Kidney glomerular epithelial cell (primary cell): ENCODE data around the gene ANO6.
"Not testable (repeated sequence)": the region's sequence is repeated elsewhere in the genome, so short reads cannot be mapped to it uniquely, and the experiment has no call there.

ENCODE experiments used
- DNase-seq: peaks from one replicate; lab custom pipeline; 2025; lab: John Stamatoyannopoulos, UW

Gene ANO6

DNA sequence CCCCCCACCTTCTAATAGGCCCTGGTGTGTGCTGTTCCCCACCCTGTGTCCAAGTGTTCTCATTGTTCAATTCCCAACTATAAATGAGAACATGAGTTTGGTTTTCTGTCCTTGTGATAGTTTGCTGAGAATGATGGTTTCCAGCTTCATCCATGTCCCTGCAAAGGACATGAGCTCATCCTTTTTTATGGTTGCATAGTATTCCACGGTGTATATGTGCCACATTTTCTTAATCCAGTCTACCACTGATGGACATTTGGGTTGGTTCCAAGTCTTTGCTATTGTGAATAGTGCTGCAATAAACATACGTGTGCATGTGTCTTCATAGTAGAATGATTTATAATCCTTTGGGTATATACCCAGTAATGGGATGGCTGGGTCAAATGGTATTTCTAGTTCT is 20.5 kb downstream of the ANO6 start:
- not testable (repeated sequence) for DNase-seq

DNA sequence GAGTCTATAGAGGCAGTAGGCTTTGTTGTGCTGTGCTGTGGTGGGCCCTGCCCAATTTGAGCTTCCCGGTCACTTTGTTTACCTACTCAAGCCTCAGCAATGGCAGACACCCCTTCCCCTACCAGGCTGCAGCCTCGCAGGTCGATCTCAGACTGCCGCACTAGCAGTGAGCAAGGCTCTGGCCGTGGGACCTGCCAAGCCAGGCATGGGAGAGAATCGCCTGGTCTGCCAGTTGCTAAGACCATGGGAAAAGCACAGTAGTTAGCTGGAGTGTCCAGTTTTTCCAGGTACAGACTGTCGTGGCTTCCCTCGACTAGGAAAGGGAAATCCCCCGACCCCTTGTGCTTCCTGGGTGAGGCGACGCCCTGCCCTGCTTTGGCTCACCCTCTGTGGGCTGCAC is 26.3 kb downstream of the ANO6 start:
- no peak for DNase-seq

DNA sequence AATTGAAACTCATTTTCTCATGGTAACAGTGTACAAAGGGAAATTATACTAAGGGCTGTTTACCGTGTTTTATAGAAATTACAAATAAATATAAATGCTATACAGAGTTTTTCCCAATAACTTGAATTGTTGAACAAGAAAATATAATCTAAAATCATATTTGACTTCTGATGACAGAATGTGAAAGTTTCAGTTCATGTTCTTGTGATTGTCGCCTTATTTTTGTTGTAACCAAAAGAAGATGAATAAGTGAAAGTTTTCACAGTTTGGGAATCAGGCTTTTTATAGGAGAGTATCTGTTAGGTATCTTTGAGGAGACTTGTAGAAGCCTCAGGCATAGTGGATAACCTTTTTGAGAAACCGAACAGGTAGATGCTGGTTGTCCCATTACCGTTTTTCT is 28.1 kb downstream of the ANO6 start:
- no peak for DNase-seq

DNA sequence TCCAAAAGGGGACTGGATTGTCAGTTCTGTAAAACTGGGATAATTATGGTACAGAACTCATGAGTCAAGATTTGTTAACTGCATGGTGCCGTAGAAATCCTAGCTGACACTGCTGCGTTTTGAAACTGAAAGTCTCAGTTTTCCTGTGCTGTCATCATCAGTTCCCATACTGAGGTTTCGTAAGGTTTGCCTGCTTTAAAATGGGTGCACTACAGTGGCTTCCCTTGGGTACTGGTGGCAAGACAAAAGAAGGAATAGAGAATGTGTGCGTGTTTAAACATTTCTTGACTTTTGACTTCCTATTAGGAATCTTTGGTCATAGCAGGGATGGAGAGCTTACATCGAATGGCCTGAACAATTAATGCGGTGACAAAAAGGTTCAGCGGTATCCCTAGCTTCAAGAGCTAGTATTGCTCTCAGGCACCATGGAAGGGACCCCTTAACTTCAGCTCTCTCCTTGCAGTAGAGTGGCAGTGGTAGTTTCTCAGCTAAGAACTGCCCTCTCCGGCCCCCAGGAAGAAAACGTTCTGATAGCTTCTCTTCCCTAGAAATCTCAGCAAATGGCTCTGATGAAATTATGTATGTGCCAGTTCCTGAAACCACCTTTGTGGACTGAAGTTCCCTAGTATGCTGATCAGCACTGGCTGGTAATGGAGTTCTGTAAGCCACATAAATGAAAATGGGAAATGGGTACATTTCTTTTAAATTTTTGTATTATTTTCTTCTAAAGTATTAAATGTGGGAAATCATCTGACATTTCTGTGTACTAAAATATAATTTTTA is 28.9 kb downstream of the ANO6 start:
- no peak for DNase-seq

DNA sequence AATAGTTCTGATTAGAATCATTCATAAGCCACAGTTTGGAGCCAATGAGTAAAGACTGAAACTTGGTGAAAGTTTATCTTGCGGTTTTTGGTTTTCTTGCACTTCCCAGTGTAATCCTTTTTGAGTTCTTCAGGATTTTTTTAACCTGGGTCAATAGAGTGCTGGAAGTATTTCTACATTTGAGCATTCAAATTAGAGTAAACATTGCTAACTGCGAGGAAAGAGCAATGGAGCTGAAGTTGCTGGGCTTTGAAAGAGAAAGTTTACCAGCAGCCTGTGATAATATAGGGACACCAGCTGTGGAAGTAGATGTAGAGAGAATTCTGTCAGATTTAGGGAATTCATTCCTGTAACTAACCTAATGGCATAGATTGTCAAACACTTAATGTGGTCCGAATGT is 30.3 kb downstream of the ANO6 start:
- DNase-seq: no peak

DNA sequence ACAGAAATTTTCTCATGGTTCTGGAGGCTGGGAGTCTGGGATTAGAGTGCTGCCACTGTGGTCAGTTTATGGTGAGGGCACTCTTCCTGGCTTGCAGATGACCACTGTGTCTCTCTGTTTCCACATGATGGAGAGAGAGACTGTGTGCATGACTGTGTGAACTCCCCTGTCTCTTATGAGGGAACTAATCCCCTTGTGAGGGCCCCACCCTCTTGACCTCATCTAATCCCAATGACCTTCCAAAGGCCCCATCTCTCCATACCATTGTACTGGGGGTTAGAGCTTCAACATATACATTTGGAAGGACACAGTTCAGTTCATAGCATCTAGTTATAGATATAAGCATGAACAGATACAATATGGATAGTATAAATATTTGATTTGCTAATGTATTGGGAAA is 31.7 kb downstream of the ANO6 start:
- no peak for DNase-seq

DNA sequence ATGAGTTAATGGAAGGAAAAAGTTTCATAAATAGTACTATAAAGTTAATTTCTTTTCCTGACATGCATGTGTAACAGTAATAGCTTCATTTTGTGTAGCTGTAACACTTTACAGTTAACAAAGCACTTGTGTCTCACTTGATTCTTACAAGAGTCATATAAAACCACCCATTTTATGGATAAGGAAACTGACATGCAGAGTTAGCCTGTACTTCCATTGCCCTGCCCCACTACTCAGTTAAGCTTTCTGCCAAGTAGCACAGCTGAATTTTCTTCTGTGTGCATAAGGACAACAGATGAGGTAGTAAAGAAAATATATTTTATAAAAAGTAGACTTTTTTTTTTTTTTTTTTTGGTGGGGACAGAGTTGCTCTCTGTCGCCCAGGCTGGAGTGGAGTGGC is 32.2 kb downstream of the ANO6 start:
- DNase-seq: no peak

DNA sequence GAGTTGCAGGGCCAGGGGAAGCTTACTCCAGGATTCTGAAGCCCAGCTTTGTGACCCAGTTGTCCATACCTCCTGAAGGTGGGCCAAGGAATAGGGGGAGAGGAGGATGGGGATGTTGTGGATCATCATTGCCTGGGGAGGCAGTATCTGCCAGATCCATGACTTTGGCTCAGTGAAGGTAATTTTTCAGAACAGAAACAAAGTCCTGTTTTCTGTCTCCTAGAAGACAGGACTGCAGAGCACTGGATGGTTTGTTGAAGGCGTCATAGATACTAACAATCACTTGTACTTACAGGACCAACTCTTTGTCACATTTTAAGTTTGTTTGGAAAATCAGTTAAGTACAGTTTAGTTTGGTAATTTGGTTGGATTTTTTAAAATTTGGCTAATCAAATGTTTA is 38.4 kb downstream of the ANO6 start:
- DNase-seq: no peak

DNA sequence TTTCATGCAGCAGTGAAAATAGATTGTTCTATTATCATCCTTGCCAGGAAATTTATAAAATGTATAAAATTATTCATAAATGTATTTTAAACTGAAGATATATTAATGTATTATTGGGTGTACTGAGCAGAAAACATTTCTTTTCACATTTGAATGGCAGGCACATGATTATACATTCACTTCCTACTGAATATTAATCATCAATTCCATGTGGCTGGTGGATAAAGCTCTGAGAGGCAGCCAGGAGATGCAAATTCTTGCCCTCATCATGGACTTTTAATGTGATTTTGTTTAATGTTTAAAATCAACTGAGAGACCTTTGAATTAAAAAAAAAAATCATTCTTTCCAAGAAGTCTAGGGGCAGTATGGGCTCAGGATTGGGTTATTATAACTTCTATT is 40.8 kb downstream of the ANO6 start:
- DNase-seq: no peak

DNA sequence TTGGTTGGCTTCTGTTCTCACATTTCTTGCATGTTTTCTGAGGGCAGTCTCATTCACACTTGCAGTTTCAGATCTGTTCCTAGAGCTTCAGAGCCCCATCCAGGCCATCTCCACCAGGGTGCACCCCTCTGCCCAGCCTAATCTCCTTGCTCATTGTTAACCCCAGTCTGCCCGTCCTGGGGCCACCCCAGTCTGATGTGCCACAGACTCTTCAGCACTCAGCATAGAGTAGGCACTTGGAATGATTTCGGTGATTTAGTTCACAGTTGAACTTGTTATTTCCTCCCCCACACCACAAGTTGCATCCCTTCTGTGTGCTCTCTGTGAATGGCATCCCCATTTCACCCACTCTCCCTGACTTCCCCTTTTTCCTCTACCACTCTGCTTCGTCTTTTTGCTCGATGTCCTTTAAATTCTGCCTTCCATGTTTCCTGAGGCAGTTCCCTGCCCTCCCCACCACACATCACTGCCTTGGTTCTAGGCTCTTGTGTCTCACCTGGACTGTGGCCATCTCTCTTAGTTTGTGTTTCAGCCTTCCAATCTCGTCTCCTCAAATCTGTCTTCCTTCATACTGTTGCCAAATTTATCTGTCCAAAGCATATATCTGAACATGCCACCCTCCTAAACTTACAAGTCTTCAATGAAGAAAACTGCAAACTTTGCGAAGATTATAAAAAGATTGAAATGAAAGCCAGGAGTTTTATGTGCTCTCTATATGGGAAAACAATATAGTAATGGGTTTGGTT is 41.5 kb downstream of the ANO6 start:
- no peak for DNase-seq

DNA sequence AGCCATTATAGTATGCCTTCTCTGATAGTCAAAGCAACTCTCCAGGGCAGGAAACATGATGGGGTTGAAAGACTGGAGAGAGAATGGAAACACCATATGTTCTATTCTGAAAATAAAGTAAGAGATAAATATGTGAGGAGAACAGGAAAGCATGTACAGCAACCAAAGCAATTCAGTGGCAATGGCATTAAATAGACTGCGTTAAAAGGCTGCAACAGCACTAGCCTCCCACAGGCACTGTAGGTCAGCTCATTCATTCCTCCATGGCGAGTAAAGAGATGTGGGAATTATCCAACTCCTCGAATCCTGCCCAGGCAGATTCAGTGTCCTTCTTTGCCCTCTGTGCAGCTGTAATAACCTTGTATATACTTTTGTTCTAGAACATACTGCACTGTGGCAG is 43.8 kb downstream of the ANO6 start:
- DNase-seq: no peak

DNA sequence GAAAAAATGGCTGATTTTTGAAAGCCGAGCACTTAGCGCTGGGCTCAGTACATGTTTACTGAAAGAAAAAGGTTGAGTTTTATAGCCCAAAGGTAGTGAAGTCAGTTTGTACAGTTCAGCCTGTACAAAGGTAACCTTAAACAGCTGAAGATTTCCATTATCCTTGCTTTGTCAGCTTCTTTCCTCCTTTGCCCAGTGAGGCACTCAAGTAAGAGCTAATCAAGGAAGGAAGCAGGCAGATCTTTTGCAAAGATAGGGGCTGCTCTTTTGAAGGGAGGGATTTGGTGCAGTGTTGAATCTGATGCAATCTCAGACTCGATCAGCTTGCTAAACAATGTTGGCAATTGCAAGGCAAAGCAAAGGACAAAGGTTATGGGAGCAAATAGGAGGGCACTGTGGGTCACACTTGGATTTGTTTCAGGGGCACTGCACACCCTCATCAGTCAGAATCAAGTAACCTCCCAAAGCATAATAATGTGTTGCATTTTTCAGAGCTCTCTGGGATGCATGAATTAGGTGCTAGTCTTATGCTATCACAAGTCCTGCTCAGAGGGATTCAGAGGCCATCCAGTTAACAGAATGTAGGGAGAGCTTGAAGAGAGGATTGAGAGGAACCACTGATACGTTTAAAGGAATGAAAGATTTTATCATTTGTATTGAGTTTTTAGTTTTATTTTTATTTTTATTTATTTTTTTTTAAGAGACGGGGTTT is 44.4 kb downstream of the ANO6 start:
- DNase-seq: no peak

DNA sequence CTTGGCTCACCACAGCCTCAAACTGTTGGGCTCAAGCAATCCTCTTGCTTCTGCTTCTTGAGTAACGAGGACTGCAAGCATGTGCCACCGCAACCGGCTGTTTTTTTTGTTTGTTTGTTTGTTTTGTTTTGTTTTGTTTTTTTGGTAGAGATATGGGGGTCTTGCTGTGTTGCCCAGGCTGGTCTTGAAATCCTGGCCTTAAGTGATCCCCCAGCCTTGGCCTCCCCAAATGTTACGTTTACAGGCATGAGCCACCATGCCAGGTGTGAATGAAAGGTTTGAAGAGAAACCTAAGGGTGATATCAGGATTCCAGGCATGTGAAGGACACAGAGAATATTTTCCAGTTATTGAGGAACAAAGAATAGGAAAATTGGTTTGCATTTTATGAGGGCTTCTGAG is 45.0 kb downstream of the ANO6 start:
- no peak for DNase-seq

DNA sequence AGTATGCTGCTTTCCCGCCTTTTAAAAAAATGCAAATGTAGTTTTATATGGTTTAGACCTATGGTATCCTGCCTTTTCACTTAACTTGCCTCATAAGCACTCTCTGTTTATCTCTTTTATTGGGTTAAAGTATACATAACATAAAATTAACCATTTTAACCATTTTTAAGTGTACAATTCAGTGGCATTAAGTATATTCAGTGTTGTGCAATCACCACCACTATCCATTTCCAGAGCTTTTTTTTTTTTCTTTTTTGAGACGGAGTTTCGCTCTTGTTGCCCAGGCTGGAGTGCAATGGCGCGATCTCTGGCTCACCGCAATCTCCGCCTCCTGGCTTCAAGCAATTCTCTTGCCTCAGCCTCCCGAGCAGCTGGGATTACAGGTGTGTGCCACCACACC is 46.3 kb downstream of the ANO6 start:
- not testable (repeated sequence) for DNase-seq

DNA sequence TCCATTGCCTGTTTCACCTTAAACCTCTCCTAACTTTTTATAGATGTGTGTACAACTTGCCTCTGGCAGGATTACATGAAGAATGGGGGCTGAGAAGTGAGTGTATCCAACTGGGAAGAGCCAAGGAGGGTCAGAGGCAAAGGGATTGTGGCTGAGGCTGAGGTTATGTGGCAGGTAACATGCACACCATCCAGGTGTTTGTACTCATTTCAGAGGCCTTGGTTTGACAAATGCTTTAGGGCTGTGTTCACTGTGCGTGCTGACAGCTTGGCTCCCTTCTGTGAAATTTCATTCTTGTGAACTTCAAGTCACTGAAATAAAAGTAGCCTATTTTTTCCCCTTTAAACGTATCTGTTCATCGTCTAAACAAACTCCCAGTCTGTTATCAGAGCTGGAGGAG is 47.7 kb downstream of the ANO6 start:
- DNase-seq: no peak

DNA sequence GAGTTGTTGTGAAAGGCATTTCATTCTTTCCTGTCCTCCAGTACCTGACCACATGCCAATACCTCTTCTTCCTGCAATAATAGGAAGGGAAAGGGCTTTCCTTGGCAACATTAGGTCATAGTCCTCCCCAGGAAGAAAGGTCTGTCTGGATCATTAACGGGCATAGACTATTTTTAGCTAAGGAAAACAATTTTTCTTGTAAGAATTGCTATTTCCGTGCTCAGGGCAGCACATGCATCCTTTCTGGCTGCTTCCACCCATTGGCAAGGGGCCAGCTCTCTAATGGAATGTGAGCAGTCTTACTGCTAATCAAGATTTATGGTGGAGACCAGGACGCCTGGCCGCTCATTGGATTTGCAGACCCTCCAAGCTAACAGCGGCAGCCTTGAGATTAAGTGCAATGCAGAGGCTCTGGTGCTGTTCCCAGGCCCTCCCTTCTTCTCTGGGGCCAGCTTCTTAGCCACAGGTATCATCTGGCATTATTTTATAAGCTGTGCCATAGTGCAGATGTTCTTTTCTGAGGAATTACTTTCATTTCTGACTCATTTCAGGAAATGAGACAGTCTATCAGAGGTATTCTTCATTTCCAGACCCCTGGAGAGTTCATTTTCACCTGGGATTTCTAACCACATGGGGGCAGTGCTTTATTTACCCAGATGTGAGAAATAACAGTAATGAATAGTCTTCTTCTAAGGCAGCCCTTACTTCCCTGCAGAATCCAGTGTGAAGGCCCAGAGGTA is 52.9 kb downstream of the ANO6 start:
- DNase-seq: peak; percentile 95

DNA sequence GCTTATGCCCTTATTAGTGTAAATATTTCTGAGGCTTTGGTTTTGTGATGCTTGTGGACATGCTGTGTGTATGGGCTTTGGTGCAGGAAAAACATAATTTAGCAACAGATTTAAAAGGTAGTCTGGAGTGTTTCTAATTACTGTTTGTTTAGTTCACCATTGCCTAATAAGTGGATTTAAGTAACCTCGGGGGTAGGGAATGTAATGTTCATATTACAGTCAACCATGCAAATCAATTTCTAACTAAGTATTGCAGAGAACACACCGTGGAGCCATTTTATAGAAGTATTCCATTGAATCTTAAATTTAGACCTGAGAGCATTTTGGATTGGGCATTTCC is 53.5 kb downstream of the ANO6 start:
- DNase-seq: no peak

DNA sequence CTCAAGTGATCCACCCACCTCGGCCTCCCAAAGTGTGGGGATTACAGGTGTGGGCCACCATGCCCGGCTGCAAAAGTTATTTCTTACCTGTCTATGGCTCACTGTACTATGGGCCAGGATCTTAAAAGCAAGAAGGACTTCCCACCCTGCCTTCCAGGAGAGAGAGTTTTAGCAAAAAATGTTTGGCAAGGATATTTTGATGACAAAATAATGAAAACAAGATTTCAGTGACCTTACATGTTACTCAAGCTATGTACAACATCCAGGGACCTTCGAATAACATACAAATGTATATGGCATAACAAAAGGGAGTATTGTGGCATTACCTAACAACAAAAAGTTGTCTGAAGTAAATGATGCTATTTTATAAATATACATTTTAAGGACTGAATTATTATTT is 55.1 kb downstream of the ANO6 start:
- DNase-seq: no peak

DNA sequence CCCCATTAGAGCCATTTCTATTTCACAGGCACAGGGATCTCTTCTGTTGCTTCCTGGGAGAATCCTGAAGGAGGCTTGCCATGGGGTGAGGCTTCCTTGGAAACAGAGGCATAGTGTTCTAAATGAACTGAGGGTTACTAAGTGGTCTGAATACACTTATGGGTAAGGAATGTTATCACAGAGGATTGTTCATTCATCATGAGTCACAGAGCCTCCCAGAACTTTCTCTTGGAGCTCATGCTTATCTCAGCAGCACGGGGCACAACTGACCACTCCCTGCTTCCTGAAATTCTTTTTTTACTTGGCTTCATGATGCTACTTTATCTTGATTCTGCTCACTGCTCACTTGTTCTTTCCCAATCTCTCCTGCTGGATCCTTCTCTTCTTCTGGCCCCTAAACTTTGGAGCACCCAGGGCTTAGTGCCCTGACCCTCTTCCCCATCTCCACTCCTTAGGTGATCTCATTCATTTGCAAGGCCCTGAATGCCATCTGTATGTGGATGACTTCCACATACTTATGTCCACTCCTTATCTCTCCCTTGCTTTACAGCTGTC is 57.9 kb downstream of the ANO6 start:
- DNase-seq: peak; percentile 92

DNA sequence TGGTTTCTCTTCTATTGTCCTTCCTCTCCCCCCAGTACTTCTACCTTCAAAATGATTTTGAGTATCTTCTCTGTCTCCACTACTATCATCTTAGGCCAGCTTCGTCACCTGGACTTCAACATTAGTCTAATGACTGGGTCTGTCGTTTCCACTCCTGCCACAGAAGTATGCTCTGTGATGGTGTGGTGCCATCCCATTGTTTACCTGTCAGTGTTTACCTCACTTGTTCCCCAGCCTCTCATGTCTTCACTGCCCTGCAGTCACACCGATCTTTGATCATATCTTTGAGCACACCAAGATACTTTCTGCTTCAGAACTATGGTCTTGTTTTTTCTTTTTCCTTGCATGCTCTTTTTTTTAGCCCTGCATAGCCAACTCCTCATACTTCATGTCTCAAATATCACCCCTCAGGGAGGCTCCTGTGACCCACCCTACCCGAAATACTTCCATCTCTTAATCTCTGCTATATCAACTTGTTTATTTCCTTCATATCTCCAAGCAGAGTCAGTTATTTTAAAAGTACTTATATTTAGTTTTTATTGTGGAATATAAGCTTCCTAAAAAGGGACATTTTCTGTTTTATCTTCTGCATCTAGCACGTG is 60.4 kb downstream of the ANO6 start:
- no peak for DNase-seq

DNA sequence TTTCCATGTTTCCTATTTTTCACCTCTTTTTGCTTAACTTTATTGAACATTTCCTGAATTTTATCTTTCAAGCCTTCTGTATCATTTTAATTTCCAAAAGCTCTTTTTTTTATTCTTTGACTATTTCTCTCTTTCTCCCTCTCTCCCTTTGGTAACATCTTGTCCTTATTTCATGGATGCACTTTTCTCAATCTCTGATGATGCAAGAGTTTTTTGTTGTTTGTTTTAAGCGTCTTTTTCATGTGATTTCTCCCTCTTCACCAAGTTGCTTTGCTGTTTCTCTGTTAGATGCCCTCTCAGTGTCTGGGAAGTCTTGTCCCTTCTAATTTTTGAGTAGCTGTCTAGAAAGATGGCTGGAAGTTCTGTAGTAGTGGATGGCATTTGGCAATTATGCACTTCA is 62.6 kb downstream of the ANO6 start:
- no peak for DNase-seq
